Measurements from ENCODE around the gene SYCE1L. TPM values are rescaled to one million over a fixed set of nuclear protein-coding genes. Genes with fewer than 3 reads are reported as not detected.

SYCE1L gene
- total and polyA plus RNA-seq, 9 of the 15 experiments (the other 6 are each of a cell fraction or from before 2014, with no cell fraction given) = 0.54 to 2.7 (median 1.1) TPM; not detected in 5

- no peak for TF ChIP-seq L3MBTL2 (IDR thresholded peaks at IDR 0.05)
- TF ChIP-seq FIP1L1 (IDR thresholded peaks at IDR 0.05; ENCODE audit: low read depth, low read length, poor library complexity, severe bottlenecking) = no peak
- no peak for TF ChIP-seq NCOA6 (IDR thresholded peaks at IDR 0.05)
- TF ChIP-seq DEAF1 (CRISPR knock-in tag; IDR thresholded peaks at IDR 0.05) = no peak
- TF ChIP-seq ZC3H11A (IDR thresholded peaks at IDR 0.05; ENCODE audit: low read depth, low read length) = no peak
- no peak for TF ChIP-seq MECOM (CRISPR knock-in tag; IDR thresholded peaks at IDR 0.05)
- TF ChIP-seq NCOA1 (IDR thresholded peaks at IDR 0.05; ENCODE audit: low read depth) = no peak
Measured at GRCh38 chr16:77157346-77158058, 41.7 kb upstream of the SYCE1L start (continued).

- in situ Hi-C loops (cut with MboI) (loop anchor here (25.0 kb wide), 1 partner anchor 496 kb away; no protein-coding TSS in a partner anchor), intact Hi-C loops (cut with micrococcal nuclease) (no loop called here)
- no peak overlapping the region for H2AFZ ChIP-seq (ENCODE audit: low read depth, low read length)
- no peak overlapping the region for H3K4me2 ChIP-seq (ENCODE audit: insufficient read depth, low read length)
- ChIA-PET CTCF (ENCODE audit: low intra/inter-chr PET ratio) (no interaction called here), POLR2A (no interaction called here)
- BruUV-seq (replicated peaks) = no TSS peak
- H3K4me3 ChIP-seq = no peak overlapping the region
- no peak overlapping the region for H3K9ac ChIP-seq (ENCODE audit: insufficient read depth in 1 of 2, low read depth in 2 of 2, low read length in 2 of 2)
- FAIRE-seq = no peak
- H3K4me1 ChIP-seq (replicated peaks in 1 of 2; ENCODE audit: control insufficient read depth in 2 of 2, insufficient read depth in 2 of 2, low read length in 2 of 2) = no peaks in the 10 kb centered on the region
- peaks cover 0 to 5% of the 10 kb centered on the region in 2 experiments; a peak in 1 of 5 replicates for H3K27me3 ChIP-seq (ENCODE audit: control insufficient read depth in 2 of 2, insufficient read depth in 2 of 2, low read length in 2 of 2)
- no peaks in the 10 kb centered on the region for H4K20me1 ChIP-seq (replicated peaks; ENCODE audit: control insufficient read depth, insufficient read depth, low read length)
- 0% methylated on average over 6 of the region's 6 CpGs for WGBS (ENCODE audit: insufficient coverage, low coverage, missing lambda C conversion rate)
- H3K27ac ChIP-seq (ENCODE audit: extremely low read depth, low read depth, low read length) = no peak overlapping the region
- no peak for DNase-seq (ENCODE audit: extremely low read depth in 1 of 4, low spot score in 3 of 4)
- no peaks in the 10 kb centered on the region for H3K36me3 ChIP-seq (ENCODE audit: control insufficient read depth, insufficient read depth, low read length)
- H3K9me1 ChIP-seq (ENCODE audit: control insufficient read depth, insufficient read depth, low read length) = no peaks in the 10 kb centered on the region
- no peaks in the 10 kb centered on the region for H3K9me3 ChIP-seq (replicated peaks; ENCODE audit: control insufficient read depth, insufficient read depth, low read depth, low read length)
- ATAC-seq = no peak
- no peaks in the 10 kb centered on the region for H3K79me2 ChIP-seq (ENCODE audit: control insufficient read depth, insufficient read depth, low read length)
- TF ChIP-seq HNRNPK (IDR thresholded peaks at IDR 0.05; ENCODE audit: low read depth, low read length, poor library complexity, severe bottlenecking) = no peak
- no peak for TF ChIP-seq MITF (IDR thresholded peaks at IDR 0.05)
- no peak for TF ChIP-seq ATF6 (CRISPR knock-in tag; IDR thresholded peaks at IDR 0.05)
- no peak for TF ChIP-seq ZNF232 (CRISPR knock-in tag; IDR thresholded peaks at IDR 0.05)
- TF ChIP-seq TGIF2 (CRISPR knock-in tag; IDR thresholded peaks at IDR 0.05) = no peak
- TF ChIP-seq CTCFL (IDR thresholded peaks at IDR 0.05; ENCODE audit: borderline replicate concordance, insufficient read depth, low read depth, low read length, poor library complexity, severe bottlenecking) = no peak
- no peak for TF ChIP-seq IRF2 (CRISPR knock-in tag; IDR thresholded peaks at IDR 0.05)
- TF ChIP-seq NCOA1 (IDR thresholded peaks at IDR 0.05; ENCODE audit: low read depth) = no peak
Measured at GRCh38 chr16:77158293-77158692, 40.9 kb upstream of the SYCE1L start.

Data from K562 (cell line).